WTC11 (cell line): Measurements from ENCODE around the gene MAPK12. TPM values are rescaled to one million over a fixed set of nuclear protein-coding genes. Genes with fewer than 3 reads are reported as not detected.

Source experiments
- ATAC-seq: fragments of 200-7000 bp; cut with Tn5 transposase; 2 replicates; pipeline ENCODE4 v1.10.0; 2021; ENCODE audit warnings: mild to moderate bottlenecking, moderate library complexity
- CTCF ChIA-PET: fragments of 300-600 bp; sonication (Branson Sonifier 250); formaldehyde crosslinking; loops from one replicate; lab custom pipeline; 2021; ENCODE audit warnings: antibody characterized with exemption; lab: Charles Lee
- POLR2A ChIA-PET: fragments of 350-600 bp; sonication (Branson Sonifier 250); formaldehyde crosslinking; loops from one replicate; lab custom pipeline; 2021; ENCODE audit warnings: antibody characterized with exemption; lab: Charles Lee
- DNase-seq: peaks from one replicate; pipeline ENCODE4 v3.0.0; 2021; ENCODE audit warnings: low spot score
- H3K27ac Mint-ChIP-seq: 2 replicates; pipeline ENCODE4 v1.8.0; 2021; ENCODE audit warnings: mixed read lengths
- H3K27me3 Mint-ChIP-seq: 2 replicates; pipeline ENCODE4 v1.8.0; 2021; ENCODE audit warnings: low read depth, mild to moderate bottlenecking, moderate library complexity, mixed read lengths
- H3K36me3 Mint-ChIP-seq: 2 replicates; pipeline ENCODE4 v1.8.0; 2021; ENCODE audit warnings: mixed read lengths
- H3K4me1 Mint-ChIP-seq: 2 replicates; pipeline ENCODE4 v1.8.0; 2022; ENCODE audit warnings: mixed read lengths
- H3K4me3 Mint-ChIP-seq: 2 replicates; pipeline ENCODE4 v1.8.0; 2021; ENCODE audit warnings: mild to moderate bottlenecking, moderate library complexity, mixed read lengths
- H3K9me3 Mint-ChIP-seq: 2 replicates; pipeline ENCODE4 v1.8.0; 2021; ENCODE audit warnings: mixed read lengths
- ATF2 ChIP-seq: sonication (generic); formaldehyde crosslinking; IDR thresholded peaks from 2 replicates; pipeline ENCODE4 v1.8.1; 2022; ENCODE audit warnings: low read depth, missing genetic modification reagents, borderline replicate concordance
- CREB1 ChIP-seq: sonication (generic); formaldehyde crosslinking; IDR thresholded peaks from 2 replicates; pipeline ENCODE4 v1.8.0; 2023; ENCODE audit warnings: mild to moderate bottlenecking, missing genetic modification reagents
- E2F5 ChIP-seq: sonication (generic); formaldehyde crosslinking; IDR thresholded peaks from 2 replicates; pipeline ENCODE4 v1.8.1; 2022; ENCODE audit warnings: mild to moderate bottlenecking, moderate library complexity, missing genetic modification reagents
- ETV6 ChIP-seq: sonication (generic); formaldehyde crosslinking; IDR thresholded peaks from 2 replicates; pipeline ENCODE4 v1.8.1; 2022; ENCODE audit warnings: mild to moderate bottlenecking, missing genetic modification reagents
- FOXK1 ChIP-seq: sonication (generic); formaldehyde crosslinking; IDR thresholded peaks from 2 replicates; pipeline ENCODE4 v1.8.0; 2022; ENCODE audit warnings: mild to moderate bottlenecking, moderate library complexity, missing genetic modification reagents
- NFE2L1 ChIP-seq: sonication (generic); formaldehyde crosslinking; IDR thresholded peaks from 2 replicates; pipeline ENCODE4 v1.8.1; 2023; ENCODE audit warnings: missing genetic modification reagents
- NFYB ChIP-seq: sonication (generic); formaldehyde crosslinking; conservative IDR thresholded peaks from 2 replicates; pipeline ENCODE4 v1.8.0; 2022; ENCODE audit warnings: low read depth, missing genetic modification reagents
- NR1H2 ChIP-seq: sonication (generic); formaldehyde crosslinking; IDR thresholded peaks from 2 replicates; pipeline ENCODE4 v1.9.0; 2021; ENCODE audit warnings: mild to moderate bottlenecking, moderate library complexity, missing genetic modification reagents
- NR2C2 ChIP-seq: sonication (generic); formaldehyde crosslinking; IDR thresholded peaks from 2 replicates; pipeline ENCODE4 v1.8.0; 2022; ENCODE audit warnings: mild to moderate bottlenecking, missing genetic modification reagents
- SMAD3 ChIP-seq: sonication (generic); formaldehyde crosslinking; IDR thresholded peaks from 2 replicates; pipeline ENCODE4 v1.8.0; 2022; ENCODE audit warnings: missing genetic modification reagents, mild to moderate bottlenecking, borderline replicate concordance
- TEAD4 ChIP-seq: sonication (generic); formaldehyde crosslinking; IDR thresholded peaks from 2 replicates; pipeline ENCODE4 v1.8.0; 2022; ENCODE audit warnings: mild to moderate bottlenecking, missing genetic modification reagents
- ZBTB21 ChIP-seq: sonication (generic); formaldehyde crosslinking; IDR thresholded peaks from 2 replicates; pipeline ENCODE4 v1.8.1; 2023; ENCODE audit warnings: mild to moderate bottlenecking, missing genetic modification reagents, borderline replicate concordance
- ZMAT4 ChIP-seq: fragments of 250-450 bp; sonication (Bioruptor Pico); IDR thresholded peaks from 2 replicates; pipeline ENCODE4 v1.9.0; 2021; ENCODE audit warnings: mild to moderate bottlenecking
- ZNF317 ChIP-seq: sonication (generic); formaldehyde crosslinking; IDR thresholded peaks from 2 replicates; pipeline ENCODE4 v1.8.1; 2023; ENCODE audit warnings: low read depth, mild to moderate bottlenecking, moderate library complexity, missing genetic modification reagents, borderline replicate concordance
- ZNF396 ChIP-seq: fragments of 250-450 bp; sonication (Bioruptor Pico); IDR thresholded peaks from 2 replicates; pipeline ENCODE4 v1.8.0; 2021; ENCODE audit warnings: mild to moderate bottlenecking, moderate library complexity, borderline replicate concordance
- ZNF416 ChIP-seq: fragments of 250-450 bp; sonication (Bioruptor Pico); IDR thresholded peaks from 2 replicates; pipeline ENCODE4 v1.9.0; 2021; ENCODE audit warnings: mild to moderate bottlenecking, inconsistent platforms
- ZNF423 ChIP-seq: fragments of 250-450 bp; sonication (Bioruptor Pico); IDR thresholded peaks from 2 replicates; pipeline ENCODE4 v2.1.2; 2022; ENCODE audit warnings: mild to moderate bottlenecking, moderate library complexity
- total RNA-seq: library from RNA; stranded (reverse); gene quantifications from 3 replicates; pipeline ENCODE4 v1.2.3, GENCODE V29; 2021
- TF ChIP-seq, protein P1 (sequence below): sonication (generic); formaldehyde crosslinking; IDR thresholded peaks from 2 replicates; pipeline ENCODE4 v1.8.0; 2022; ENCODE audit warnings: mild to moderate bottlenecking, missing genetic modification reagents
- TF ChIP-seq, protein P2 (sequence below): fragments of 250-450 bp; sonication (Bioruptor Pico); IDR thresholded peaks from 2 replicates; pipeline ENCODE4 v1.9.0; 2021; ENCODE audit warnings: moderate library complexity, mild to moderate bottlenecking, inconsistent platforms, borderline replicate concordance

The MAPK12 gene
- total RNA-seq, 1 experiment from 2014 or later: 31.0 TPM

DNA sequence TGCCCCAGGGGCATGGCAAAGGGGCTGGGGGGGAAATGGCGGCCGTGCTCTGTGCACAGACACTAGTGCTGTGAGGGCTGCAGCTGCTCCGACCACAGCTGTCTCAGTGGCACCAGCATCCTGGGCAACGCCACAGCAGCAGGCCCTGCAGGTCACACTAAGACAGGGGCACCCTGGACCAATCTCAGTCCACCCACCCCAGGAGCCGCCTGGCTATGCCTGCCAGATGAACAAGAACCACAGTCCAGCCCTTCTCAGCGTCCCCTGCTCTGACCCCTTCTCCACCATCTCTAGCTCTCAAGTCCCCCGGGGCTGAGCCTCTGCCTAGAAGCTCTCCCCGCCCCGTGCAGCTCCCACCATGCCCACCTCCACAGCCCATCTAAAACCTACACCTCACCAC is 33.1 kb downstream of the MAPK12 start:
- Mint-ChIP-seq H3K27ac (no peak overlapping the region), H3K9me3 (no peaks in the 10 kb centered on the region), H3K36me3 (peaks cover 13% of the 10 kb centered on the region), H3K4me1 (no peaks in the 10 kb centered on the region), H3K4me3 (no peak overlapping the region), H3K27me3 (no peaks in the 10 kb centered on the region)
- DNase-seq (no peak), ATAC-seq (no peak)
- POLR2A ChIA-PET: no interaction called here
- no peak for TF ChIP-seq ZNF423 (CRISPR knock-in tag)
- TF ChIP-seq, protein P1, sequence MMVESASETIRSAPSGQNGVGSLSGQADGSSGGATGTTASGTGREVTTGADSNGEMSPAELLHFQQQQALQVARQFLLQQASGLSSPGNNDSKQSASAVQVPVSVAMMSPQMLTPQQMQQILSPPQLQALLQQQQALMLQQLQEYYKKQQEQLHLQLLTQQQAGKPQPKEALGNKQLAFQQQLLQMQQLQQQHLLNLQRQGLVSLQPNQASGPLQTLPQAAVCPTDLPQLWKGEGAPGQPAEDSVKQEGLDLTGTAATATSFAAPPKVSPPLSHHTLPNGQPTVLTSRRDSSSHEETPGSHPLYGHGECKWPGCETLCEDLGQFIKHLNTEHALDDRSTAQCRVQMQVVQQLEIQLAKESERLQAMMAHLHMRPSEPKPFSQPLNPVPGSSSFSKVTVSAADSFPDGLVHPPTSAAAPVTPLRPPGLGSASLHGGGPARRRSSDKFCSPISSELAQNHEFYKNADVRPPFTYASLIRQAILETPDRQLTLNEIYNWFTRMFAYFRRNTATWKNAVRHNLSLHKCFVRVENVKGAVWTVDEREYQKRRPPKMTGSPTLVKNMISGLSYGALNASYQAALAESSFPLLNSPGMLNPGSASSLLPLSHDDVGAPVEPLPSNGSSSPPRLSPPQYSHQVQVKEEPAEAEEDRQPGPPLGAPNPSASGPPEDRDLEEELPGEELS (CRISPR knock-in tag): no peak
- TF ChIP-seq ZNF416: no peak
- no peak for TF ChIP-seq NFYB (CRISPR knock-in tag)
- no peak for TF ChIP-seq ZBTB21 (CRISPR knock-in tag)
- TF ChIP-seq FOXK1 (CRISPR knock-in tag): no peak
- TF ChIP-seq TEAD4 (CRISPR knock-in tag): no peak
- CTCF ChIA-PET: interaction anchor here (1.3 to 3.5 kb wide), 2 partner anchors 9 to 13 kb away, joined by 4 to 15 read pairs; no protein-coding TSS in a partner anchor

- no peaks in the 10 kb centered on the region for H3K27me3 Mint-ChIP-seq
- H3K9me3 Mint-ChIP-seq: no peaks in the 10 kb centered on the region
- no peaks in the 10 kb centered on the region for H3K4me1 Mint-ChIP-seq
- POLR2A ChIA-PET: interaction anchor here (0.5 kb wide), 1 partner anchor 648 kb away, joined by 7 read pairs; no protein-coding TSS in a partner anchor
- H3K27ac Mint-ChIP-seq: no peak overlapping the region
- H3K4me3 Mint-ChIP-seq: no peak overlapping the region
- TF ChIP-seq E2F5 (CRISPR knock-in tag): no peak
- no peak for TF ChIP-seq ATF2
- no peak for TF ChIP-seq NR2C2 (CRISPR knock-in tag)
- no peak for TF ChIP-seq NFE2L1 (CRISPR knock-in tag)
- no peak for TF ChIP-seq SMAD3
- no peak for TF ChIP-seq NR1H2 (CRISPR knock-in tag)
- TF ChIP-seq ZMAT4 (CRISPR knock-in tag): no peak
- no peak for TF ChIP-seq ETV6 (CRISPR knock-in tag)
- CTCF ChIA-PET: interaction anchor here (1.3 to 3.5 kb wide), 2 partner anchors 9 to 13 kb away, joined by 4 to 15 read pairs; no protein-coding TSS in a partner anchor
- DNase-seq (no peak), ATAC-seq (no peak)
- peaks cover 18% of the 10 kb centered on the region for H3K36me3 Mint-ChIP-seq
These were observed 33.8 kb downstream of the MAPK12 start for GRCh38 chr22:50227579-50228215.

GRCh38 chr22:50226875-50227165 is 34.7 kb downstream of the MAPK12 start:
- H3K27me3 Mint-ChIP-seq: no peaks in the 10 kb centered on the region
- CTCF ChIA-PET: interaction anchor here (3.5 kb wide), 1 partner anchor 10 kb away, joined by 15 read pairs; no protein-coding TSS in a partner anchor
- H3K4me1 Mint-ChIP-seq: no peaks in the 10 kb centered on the region
- H3K36me3 Mint-ChIP-seq: peaks cover 18% of the 10 kb centered on the region
- POLR2A ChIA-PET: no interaction called here
- ATAC-seq (no peak), DNase-seq (no peak)
- H3K9me3 Mint-ChIP-seq: no peaks in the 10 kb centered on the region
- no peak overlapping the region for H3K27ac Mint-ChIP-seq
- no peak overlapping the region for H3K4me3 Mint-ChIP-seq
- TF ChIP-seq ZNF317 (no peak), CREB1 (CRISPR knock-in tag) (no peak), ZNF396 (no peak)
- TF ChIP-seq, protein P2, sequence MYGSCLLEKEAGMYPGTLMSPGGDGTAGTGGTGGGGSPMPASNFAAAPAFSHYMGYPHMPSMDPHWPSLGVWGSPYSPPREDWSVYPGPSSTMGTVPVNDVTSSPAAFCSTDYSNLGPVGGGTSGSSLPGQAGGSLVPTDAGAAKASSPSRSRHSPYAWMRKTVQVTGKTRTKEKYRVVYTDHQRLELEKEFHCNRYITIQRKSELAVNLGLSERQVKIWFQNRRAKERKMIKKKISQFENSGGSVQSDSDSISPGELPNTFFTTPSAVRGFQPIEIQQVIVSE (CRISPR knock-in tag): no peak
